Measurements from ENCODE around the gene GNG11.
"Not testable (repeated sequence)": the region's sequence is repeated elsewhere in the genome, so short reads cannot be mapped to it uniquely, and the experiment has no call there.

Gene GNG11

DNA sequence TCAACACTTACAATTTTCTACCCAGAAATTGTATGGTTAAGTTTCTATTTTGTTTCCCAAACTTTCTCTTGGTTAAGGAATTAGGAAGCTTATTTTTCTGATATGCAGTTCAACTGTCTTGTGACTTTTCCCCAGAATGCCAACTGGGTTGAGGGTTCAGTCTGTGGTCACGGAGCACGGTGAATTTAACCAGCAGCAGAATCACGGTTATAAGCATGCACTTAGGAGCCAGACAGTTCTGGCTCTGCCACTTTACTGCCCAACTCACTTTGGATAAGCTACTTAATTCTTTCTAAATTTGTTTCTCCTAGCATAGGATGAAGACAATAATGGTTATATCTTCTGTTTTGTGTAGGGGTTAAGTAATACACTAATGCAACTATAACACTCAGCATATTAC lies 10.3 kb upstream of the GNG11 start:
- DNase-seq (ENCODE audit: extremely low read depth in 1 of 2, low read depth in 1 of 2): not testable (repeated sequence)

DNA sequence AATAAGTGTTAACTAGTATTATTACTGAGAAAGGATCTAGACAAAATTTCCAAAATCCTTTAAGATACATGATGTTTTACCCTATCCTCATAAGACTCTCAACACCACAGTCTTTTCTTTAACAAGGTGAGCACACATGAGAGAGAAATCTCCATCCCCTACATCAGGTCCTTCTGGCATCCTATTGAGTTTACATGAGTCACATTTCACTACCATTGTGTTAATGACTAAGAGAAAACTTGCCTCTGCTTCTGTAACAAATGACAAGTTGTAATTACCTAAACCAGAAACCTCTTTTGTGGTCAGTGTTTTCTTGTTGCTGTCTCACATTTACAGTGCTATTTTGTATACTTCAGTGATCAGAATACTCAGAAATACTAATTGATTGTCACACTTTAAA lies 9.9 kb upstream of the GNG11 start:
- not testable (repeated sequence) for DNase-seq (ENCODE audit: extremely low read depth in 1 of 2, low read depth in 1 of 2)

DNA sequence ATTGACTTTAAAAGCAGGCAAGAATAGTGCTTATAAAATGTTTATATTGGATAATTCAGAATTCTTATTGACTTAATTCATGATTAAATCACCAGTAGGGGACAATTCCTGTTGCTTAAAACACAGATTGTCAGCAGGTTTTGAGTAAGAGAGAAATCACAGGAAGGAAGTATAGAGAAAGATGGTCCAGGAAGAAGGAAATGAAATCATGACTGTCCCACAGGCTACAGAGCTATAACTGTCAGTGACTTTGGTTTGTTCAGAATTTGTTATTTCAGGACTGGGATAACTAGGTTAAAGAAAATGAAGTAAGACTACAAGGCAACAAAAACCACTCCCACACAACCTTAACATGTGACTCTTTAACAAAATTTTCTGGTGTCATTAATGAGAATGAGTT lies 8.3 kb upstream of the GNG11 start:
- DNase-seq (ENCODE audit: extremely low read depth in 1 of 2, low read depth in 1 of 2): no peak

DNA sequence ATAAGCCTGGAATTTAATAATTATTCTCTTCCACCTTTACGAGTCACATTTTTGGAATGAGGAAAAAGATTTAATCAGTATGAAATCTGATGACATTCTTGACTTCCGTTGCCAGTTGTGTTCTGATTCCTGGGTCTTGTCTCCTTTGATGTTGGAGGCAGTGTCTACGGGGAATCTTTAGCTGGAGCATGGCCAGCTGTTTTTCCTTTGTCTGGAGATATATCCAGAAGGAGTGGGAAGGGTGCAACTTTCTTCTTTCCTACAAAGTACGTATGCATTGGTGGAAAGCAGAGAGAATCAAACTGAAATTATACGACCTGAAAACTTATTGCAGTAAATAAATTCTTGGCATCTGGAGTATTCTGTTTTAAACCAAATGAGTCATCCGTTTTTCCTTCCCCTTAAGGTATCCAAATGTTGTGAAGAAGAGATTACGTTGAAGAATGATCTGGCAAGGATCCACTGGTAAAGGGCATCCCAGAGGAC lies 6.9 kb upstream of the GNG11 start:
- DNase-seq (ENCODE audit: extremely low read depth in 1 of 2, low read depth in 1 of 2): no peak

DNA sequence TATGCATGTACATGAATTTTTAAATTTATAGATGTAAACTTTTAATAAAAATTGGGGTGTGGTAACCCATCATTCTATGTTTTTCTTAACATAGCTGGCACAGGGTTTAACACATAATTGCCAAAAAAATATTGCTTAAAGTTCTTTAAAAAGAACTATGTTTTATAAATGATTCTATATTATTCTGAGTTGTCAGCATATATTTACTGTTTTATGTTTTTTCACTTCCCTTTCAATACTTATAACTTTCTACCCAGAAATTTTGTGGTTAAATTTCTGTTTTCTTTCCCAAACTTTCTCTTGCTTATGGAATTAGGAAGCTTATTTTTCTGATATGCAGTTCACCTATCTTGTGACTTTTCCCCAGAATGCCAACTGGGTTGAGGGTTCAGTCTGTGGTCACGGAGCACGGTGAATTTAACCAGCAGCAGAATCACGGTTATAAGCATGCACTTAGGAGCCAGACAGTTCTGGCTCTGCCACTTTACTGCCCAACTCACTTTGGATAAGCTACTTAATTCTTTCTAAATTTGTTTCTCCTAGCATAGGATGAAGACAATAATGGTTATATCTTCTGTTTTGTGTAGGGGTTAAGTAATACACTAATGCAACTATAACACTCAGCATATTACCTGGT lies 6.2 kb upstream of the GNG11 start:
- DNase-seq (ENCODE audit: extremely low read depth in 1 of 2, low read depth in 1 of 2): not testable (repeated sequence)

DNA sequence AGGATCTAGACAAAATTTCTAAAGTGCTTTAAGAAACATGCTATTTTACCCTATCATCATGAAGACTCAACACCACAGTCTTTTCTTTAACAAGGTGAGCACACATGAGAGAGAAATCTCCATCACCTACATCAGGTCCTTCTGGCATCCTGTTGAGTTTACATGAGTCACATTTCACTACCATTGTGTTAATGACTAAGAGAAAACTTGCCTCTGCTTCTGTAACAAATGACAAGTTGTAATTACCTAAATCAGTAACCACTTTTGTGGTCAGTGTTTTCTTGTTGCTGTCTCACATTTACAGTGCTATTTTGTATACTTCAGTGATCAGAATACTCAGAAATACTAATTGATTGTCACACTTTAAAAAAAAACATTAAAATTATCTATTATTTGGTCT lies 5.6 kb upstream of the GNG11 start:
- DNase-seq (ENCODE audit: extremely low read depth in 1 of 2, low read depth in 1 of 2): not testable (repeated sequence)

DNA sequence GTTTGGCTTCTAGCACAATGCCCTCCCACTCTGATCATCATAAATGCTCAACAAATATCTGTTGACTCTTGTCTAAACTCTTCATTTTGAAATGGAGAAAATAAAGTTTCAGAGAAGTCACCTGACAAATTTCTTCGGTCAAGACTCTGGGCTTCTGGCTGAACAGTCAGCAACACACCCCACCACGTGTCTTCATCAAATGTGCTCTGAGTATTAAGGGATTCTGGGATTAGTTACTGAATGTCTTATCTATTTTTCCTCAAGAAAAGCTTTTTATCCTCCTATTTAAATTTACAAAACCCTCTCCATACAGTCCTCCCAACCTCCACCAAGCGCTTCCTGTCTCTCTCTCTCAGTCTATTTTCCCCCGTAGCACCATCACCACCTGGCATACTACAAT lies 5.2 kb upstream of the GNG11 start:
- not testable (repeated sequence) for DNase-seq (ENCODE audit: extremely low read depth in 1 of 2, low read depth in 1 of 2)

DNA sequence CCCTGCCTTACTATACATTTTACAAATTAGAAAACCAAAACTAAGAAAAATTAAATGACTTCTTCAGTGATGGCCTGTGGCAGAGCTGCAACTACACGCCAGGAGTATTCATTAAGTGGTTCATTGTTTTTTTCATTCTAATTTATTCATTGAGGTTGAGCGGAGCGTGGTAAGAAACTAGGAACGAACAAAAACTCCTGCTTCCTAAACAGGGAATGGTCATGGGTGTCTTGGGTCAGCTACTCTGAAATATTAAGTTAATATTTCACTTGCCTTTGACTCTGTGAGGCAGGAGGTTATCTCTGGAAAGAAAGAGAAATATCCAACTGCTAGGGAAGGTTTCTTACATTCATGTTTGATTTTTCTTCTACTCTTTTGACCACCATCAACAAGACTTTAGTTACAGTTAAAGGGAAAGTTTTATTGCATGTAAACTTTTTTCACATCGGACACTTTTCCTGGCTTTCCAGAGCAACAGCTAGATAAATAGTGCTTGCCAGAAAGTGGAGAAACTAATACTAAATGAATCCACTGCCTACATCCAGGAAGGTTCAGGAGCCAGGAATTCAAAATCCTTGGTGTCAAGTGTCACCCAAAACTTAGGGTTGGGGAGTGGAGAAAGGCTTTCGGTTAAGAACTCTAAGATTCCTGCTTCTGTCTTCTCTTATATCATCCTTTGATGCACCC lies 896 bp upstream of the GNG11 start:
- no peak for DNase-seq (ENCODE audit: extremely low read depth in 1 of 2, low read depth in 1 of 2)

DNA sequence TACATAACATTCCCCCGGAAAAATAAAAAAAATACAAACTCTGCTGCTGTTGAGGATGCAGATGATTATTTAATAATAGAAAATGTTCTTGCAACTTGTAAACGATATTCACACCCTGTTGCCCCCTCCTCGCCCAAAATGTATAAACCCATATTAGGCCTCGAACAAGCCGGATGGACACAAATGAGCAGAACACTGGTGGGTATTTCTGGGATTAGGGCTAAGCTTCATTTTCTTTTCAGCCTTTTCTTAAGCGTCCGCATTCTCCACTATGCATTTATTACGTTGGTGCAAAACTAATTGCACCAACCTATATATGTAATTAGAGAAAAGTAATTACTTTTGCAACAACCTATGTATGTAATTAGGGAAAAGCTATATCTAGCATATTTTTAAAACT lies 349 bp upstream of the GNG11 start:
- no peak for DNase-seq (ENCODE audit: extremely low read depth in 1 of 2, low read depth in 1 of 2)

DNA sequence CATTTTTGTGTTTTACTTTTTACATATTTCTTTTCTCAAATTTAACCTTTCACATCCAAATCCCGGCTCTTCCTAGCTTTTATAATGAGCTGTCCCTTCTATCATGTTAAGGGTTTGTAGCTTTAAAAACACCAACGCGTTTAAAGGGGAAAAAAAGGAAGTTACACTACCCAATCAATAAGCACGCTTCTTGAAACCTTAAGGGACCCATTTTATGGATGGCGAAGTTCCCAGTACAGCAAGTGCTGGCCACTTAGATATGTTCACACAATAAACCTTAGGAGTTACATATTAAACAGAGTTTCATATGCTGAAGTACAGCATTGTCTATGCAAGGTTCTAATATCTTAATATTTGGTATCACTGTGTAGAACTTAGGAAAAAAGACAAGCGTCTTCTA lies 1.8 kb downstream of the GNG11 start:
- no peak for DNase-seq (ENCODE audit: extremely low read depth in 1 of 2, low read depth in 1 of 2)

DNA sequence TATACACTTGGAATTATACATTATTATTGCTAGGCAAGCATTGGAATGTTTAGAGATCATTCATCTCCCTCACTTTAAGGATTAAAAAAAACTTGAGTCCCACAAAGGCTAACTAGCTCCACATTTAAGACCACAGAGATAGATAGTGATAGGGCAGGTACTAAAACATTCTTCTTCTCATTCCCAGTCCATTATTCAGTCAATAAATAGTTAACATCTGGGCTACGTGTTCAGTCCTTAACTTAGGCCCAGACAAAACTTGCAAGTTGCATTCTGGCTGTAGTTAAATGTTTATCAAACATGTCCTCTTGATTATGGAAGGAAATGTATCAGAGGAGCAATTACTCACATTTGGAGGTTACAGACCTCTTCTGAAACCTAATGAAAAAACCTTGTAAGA lies 2.4 kb downstream of the GNG11 start:
- no peak for DNase-seq (ENCODE audit: extremely low read depth in 1 of 2, low read depth in 1 of 2)

DNA sequence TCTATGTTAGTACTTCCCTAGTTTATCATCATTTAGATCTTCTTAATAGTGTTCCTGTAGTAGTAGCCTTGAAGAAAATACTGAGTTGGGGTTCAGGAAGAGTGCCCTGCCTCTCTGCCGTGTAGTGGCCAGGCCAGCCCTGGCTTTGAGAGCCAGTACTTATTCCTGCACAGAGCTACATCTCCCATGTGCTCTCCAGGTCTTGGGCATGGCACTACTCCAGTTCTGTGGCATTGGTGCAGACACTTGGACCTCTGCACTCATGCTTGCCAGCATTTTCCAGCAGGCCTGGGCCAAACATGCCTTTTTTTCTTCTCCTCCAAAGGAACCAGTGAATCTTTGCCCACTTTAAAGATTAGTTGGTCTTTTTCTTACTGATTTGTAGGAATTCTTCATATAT lies 5.3 kb downstream of the GNG11 start:
- DNase-seq (ENCODE audit: extremely low read depth in 1 of 2, low read depth in 1 of 2): no peak

DNA sequence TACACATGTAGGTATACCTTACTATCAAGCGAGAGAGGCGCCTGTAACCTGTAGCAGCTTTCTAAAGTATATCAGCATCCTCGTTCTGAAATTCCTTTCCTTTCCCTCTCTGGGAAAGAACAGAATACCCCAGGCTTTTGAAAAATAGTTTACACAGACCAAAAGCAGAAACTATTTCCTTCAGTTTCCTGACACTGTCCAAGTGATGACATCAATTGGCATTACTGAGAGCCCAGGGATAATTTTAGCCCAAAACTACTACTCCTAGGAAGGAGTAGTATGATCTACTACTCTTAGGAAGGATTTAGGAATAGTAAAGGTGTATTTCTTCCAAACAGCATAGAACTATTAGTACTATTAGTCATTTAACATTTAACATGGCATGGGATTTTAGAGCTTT lies 6.0 kb downstream of the GNG11 start:
- DNase-seq (ENCODE audit: extremely low read depth in 1 of 2, low read depth in 1 of 2): no peak

DNA sequence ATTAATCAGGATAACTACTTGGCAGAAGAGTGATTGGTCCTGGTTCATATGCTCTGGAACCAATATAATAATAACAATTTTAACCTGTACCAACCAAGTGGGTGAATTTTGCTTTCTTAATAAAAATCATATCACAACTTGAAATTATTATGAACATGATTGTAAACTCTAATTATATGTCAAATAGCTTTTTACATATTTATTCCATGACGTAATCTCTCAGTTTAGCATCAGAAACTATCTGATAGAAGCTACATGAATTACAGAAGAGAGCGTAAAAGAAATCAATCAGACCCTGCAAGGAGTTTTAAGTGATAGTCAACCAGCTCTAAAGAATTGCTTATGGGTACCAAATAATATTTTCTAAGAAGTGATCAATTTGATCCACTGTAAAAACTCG lies 10.1 kb downstream of the GNG11 start:
- DNase-seq (ENCODE audit: extremely low read depth in 1 of 2, low read depth in 1 of 2): no peak

DNA sequence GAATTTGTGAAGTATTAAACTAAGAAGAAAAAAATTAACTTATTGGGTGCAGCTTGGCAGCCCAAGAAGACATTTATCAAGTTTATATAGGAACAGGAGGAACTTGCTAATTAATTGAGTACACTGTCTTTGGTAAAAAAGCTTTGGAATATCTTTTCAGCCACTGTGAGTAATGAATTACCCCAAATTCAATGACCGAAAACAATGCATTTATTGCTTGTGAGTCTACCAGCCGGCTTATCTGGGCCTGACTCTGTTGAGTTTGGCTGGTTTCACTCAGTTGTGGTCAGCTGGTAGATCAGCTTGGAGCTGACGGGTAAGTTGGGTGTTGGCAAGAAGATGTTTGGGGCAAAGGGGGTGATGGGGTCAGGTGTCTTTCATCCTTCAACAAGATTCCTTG lies 11.6 kb downstream of the GNG11 start:
- DNase-seq (ENCODE audit: extremely low read depth in 1 of 2, low read depth in 1 of 2): no peak

DNA sequence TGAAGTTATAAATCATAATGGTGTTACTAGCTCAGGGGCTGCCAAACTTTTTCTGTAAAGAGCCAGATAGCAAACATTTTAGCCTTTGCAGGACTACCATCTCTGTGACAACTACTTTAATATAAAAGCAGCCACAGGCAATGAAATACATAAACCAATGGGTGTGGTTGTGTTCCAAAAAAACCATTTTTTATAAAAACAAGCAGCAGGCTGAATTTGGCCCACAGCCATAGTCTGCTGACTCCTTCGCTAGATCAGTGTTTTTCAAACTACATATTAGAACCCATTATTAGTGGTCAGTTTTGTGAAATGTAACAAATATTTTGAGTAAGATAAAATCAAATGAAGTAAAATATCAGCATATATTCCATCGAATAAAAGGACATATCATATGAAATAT lies 13.6 kb downstream of the GNG11 start:
- DNase-seq (ENCODE audit: extremely low read depth in 1 of 2, low read depth in 1 of 2): no peak

DNA sequence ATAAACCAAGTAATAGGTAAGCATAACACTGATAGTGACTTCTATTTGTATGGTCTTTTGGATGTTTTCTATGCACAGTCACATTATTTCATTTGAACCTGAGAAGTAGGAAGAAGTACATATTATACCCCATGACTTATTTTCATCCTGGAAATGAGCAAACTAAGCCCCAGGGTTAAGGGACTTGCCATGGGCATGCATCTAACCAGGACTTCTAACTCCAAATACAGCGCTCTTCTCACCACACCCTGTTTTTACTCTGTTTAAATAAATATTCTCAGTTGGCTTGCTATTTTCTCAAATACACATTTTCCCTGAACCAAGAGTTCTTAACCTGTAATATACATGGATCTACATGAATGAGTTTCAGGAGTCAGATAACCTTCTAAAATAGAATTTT lies 16.3 kb downstream of the GNG11 start:
- no peak for DNase-seq (ENCODE audit: extremely low read depth in 1 of 2, low read depth in 1 of 2)

DNA sequence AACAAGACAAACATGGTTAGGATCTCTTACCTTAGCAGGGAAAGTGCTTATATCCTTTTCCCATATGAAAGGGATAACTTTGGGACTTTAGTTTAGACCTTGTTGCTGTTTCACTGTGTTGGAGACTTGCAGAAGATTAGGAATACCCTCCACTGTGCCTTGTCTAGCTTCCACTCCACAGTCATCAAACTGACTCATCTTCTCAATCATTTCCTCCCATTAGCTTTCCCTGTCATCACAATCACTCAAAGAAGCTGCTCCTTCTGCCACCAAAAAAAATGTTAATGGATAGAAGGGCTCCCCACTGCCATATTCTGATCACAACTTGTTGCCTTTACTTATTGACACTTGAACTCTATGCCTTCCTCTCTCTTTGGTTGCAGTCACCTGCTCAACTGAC lies 16.8 kb downstream of the GNG11 start:
- no peak for DNase-seq (ENCODE audit: extremely low read depth in 1 of 2, low read depth in 1 of 2)

DNA sequence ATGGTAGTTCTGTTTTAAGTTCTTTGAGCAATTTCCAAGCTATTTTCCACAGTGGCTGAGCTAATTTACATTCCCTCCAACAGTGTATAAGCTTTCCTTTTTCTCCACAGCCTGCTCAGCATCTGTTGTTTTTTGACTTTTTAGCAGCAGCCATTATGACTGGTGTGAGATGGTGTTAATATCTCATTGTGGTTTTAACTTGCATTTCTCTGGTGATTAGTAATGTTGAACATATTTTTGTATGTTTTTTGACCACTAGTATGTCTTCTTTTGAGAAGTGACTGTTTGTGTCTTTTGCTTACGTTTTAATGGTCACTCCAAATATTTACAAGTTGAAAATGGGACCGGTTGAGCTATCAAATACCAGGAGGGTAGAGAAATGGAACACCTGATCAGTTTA lies 20.4 kb downstream of the GNG11 start:
- DNase-seq (ENCODE audit: extremely low read depth in 1 of 2, low read depth in 1 of 2): no peak

DNA sequence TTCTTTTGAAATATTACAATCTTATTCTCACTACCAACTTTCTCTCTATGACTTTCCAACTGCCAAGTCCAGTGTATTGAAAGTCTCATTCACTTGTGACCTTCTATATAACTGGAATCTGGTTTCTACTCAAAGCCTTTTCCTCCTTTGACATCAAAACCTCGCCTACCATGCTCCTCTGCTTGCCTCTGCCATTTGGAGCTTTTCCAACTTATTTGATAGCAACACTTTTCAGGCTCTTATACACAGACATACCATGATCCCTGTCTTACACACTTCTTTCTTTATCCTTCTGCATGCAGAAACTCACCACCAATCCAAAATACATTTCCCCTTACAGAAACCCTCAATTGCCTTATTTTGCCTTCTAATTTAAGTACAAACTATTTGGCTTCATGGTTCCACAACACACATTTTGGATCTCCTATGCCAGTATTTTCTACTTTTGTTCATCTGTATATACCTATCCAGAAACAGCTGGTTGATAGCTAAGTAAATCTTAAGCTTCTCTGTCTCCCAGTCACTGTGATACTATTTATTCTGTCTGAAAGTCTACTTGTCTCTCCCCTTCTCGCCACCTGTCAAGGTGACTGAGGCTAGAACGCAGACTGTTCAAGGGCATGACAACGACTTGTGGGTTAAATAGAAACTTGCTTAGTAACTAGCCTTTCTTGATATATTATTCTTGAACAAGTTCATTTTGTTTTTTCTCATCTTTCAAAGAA lies 22.4 kb downstream of the GNG11 start:
- DNase-seq (ENCODE audit: extremely low read depth in 1 of 2, low read depth in 1 of 2): no peak

DNA sequence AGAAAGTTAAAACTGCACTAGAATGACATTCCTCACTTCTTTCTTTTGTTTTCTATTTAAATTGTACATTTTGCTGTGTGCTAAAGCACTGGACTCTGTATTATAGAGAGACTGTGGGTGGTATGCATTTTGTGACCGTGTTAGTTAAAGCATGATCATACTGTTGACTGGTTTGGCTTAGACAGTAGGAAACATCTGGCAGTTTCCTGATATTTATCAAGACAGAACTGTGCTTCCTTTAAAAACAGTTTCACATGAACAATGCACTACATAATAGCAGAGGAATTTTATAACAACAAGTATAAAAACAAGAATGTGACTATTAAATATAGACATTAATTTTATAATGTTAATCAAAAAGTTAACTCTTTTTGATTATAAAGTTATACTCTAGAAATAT lies 23.1 kb downstream of the GNG11 start:
- DNase-seq (ENCODE audit: extremely low read depth in 1 of 2, low read depth in 1 of 2): no peak

DNA sequence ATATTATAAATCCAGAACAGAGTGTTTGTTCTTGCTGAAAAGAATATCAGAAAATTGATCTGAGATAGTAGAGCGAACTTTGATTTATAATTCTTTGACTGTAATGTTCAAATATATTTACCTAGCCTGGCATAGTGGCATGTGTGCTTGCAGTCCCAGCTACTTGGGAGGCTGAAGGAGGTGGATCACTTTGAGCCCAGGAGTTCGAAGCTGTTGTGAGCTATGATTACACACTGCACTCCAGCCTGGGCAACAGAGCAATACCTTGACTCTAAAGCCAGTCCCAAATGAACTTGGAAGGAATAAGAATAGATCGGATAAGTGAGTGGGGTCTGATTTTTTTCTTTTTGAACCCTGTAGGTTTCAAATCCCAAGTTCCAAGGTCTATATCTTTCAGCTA lies 23.5 kb downstream of the GNG11 start:
- DNase-seq (ENCODE audit: extremely low read depth in 1 of 2, low read depth in 1 of 2): no peak

All from stimulated activated CD8-positive, alpha-beta memory T cell treated with anti-CD3 and anti-CD28 coated beads, Interleukin-7, amount 100 ng/mL, for 48 hours (primary cell).